ENCODE results near the gene KL. TPM values are rescaled to one million over a fixed set of nuclear protein-coding genes. Genes with fewer than 3 reads are reported as not detected.

KL gene
- total RNA-seq, 4 donors from 2014 or later: 0.60 to 3.4 (median 1.2) TPM

DNA sequence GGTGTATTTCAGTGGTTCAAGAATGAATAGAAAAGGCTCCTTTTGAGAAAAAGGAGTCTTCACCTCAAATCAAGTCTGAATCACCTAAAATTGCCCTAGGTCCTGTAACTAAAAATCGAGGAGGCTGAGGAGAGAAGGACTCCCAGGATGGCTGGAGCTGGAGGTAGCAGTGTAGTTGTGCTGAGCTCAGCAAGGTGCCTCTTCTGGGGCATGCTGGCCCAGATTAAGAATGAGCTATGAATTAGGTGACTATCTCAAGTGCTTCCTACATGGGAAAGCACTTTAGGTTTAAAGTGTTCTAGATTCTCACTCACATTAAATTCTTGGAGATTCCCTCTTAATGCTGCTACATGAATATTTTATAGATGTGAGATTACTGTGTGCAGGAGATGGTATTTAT lies 28.8 kb upstream of the KL start:
- intact Hi-C loops (cut with DNase I; ENCODE audit: low total_unique reads): no loop called here
- in situ Hi-C loops (cut with MboI; ENCODE audit: low pct_ligation_motif_present in 1 of 4, low pct_unique_long_range_greater_than_20kb in 1 of 4, low sequenced_read_pairs in 3 of 4): no loop called here
- no peak overlapping the region for H3K27ac ChIP-seq
- no peaks in the 10 kb centered on the region for H3K27me3 ChIP-seq
- H3K4me3 ChIP-seq: no peak overlapping the region
- no peak for TF ChIP-seq POLR2A (IDR thresholded peaks at IDR 0.05)
- no peak for TF ChIP-seq POLR2AphosphoS5 (IDR thresholded peaks at IDR 0.05)
- TF ChIP-seq, protein P1, sequence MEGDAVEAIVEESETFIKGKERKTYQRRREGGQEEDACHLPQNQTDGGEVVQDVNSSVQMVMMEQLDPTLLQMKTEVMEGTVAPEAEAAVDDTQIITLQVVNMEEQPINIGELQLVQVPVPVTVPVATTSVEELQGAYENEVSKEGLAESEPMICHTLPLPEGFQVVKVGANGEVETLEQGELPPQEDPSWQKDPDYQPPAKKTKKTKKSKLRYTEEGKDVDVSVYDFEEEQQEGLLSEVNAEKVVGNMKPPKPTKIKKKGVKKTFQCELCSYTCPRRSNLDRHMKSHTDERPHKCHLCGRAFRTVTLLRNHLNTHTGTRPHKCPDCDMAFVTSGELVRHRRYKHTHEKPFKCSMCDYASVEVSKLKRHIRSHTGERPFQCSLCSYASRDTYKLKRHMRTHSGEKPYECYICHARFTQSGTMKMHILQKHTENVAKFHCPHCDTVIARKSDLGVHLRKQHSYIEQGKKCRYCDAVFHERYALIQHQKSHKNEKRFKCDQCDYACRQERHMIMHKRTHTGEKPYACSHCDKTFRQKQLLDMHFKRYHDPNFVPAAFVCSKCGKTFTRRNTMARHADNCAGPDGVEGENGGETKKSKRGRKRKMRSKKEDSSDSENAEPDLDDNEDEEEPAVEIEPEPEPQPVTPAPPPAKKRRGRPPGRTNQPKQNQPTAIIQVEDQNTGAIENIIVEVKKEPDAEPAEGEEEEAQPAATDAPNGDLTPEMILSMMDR (IDR thresholded peaks at IDR 0.05): no peak
- TF ChIP-seq EP300 (IDR thresholded peaks at IDR 0.05; ENCODE audit: low read depth): no peak
- no peak for DNase-seq
- H3K9me3 ChIP-seq: no peaks in the 10 kb centered on the region
- no peaks in the 10 kb centered on the region for H3K36me3 ChIP-seq
- WGBS, 2 donors (ENCODE audit: low coverage in 1 of 2): 57 to 65% methylated on average over 1 of the region's 1 CpG
- peaks cover 0 to 6% (median 0%) of the 10 kb centered on the region in 4 donors for H3K4me1 ChIP-seq

DNA sequence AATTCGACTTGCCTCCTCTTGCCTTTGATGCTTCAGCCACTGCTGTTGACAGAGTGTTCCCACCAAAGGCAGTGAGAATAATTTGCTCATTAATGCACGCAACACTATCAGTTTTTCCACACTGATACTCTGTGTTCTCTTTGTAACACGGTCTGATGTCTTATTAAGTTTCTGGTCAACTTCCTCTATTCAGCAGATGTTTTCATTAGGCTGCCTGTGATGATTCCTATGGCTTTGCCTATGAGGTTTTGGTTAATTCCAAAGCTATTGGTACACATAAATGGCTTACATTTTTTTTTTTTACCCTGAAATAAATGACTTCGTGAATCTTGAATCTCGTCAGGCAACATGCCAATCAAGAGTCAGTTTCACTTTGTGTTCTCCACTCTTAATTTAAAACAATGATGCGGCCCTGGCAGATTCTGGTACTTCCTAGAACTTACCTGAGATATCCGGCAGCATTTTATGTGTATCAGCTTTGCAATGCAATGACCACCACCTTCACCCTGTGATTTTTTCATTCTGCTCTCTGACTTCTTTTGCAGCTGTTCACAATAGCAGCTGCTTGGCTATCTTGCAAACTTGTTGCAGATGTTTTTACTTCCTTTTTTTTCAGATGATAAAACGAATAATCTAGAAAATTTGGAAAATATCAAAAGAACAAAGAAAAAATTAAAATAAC lies 27.5 kb upstream of the KL start:
- DNase-seq: no peak

DNA sequence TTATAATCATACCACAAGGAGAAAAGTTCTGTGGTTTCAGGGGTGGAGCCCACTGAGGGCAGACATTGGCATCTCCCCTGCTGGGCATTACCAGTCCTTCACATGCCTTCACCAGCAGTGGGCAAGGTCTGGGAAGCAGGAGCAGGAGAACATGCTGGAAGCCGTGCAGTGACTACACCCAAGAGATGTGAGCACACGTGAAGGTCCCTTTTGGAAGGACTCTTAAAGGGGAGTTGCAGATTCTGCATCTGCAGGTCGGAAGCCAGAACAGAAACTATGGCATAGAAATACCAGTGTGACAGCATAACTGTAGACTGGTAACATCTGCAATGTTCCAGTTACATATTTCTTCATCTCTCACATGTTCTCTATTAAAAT lies 26.9 kb upstream of the KL start:
- H3K36me3 ChIP-seq: no peaks in the 10 kb centered on the region
- no peak overlapping the region for H3K27ac ChIP-seq
- H3K9me3 ChIP-seq: no peaks in the 10 kb centered on the region
- in situ Hi-C loops (cut with MboI; ENCODE audit: low pct_ligation_motif_present in 1 of 4, low pct_unique_long_range_greater_than_20kb in 1 of 4, low sequenced_read_pairs in 3 of 4): no loop called here
- DNase-seq: no peak
- peaks cover 0 to 6% (median 0%) of the 10 kb centered on the region in 4 donors for H3K4me1 ChIP-seq
- WGBS, 2 donors (ENCODE audit: low coverage in 1 of 2): 39 to 63% methylated on average over 3 of the region's 3 CpGs
- no peak overlapping the region for H3K4me3 ChIP-seq
- intact Hi-C loops (cut with DNase I; ENCODE audit: low total_unique reads): no loop called here
- H3K27me3 ChIP-seq: no peaks in the 10 kb centered on the region
- TF ChIP-seq POLR2A (IDR thresholded peaks at IDR 0.05): no peak

More for the DNA sequence above, 27.5 kb upstream of the KL start:
- H3K27me3 ChIP-seq: no peaks in the 10 kb centered on the region
- intact Hi-C loops (cut with DNase I; ENCODE audit: low total_unique reads) (no loop called here), in situ Hi-C loops (cut with MboI; ENCODE audit: low pct_ligation_motif_present in 1 of 4, low pct_unique_long_range_greater_than_20kb in 1 of 4, low sequenced_read_pairs in 3 of 4) (no loop called here)
- no peak overlapping the region for H3K4me3 ChIP-seq
- H3K4me1 ChIP-seq: peaks cover 0 to 6% (median 0%) of the 10 kb centered on the region in 4 donors
- TF ChIP-seq, protein P1 (IDR thresholded peaks at IDR 0.05): no peak
- no peaks in the 10 kb centered on the region for H3K36me3 ChIP-seq
- H3K27ac ChIP-seq: no peak overlapping the region
- H3K9me3 ChIP-seq: no peaks in the 10 kb centered on the region
- WGBS, 2 donors (ENCODE audit: low coverage in 1 of 2): 49 to 59% methylated on average over 5 to 8 of the region's 8 CpGs

DNA sequence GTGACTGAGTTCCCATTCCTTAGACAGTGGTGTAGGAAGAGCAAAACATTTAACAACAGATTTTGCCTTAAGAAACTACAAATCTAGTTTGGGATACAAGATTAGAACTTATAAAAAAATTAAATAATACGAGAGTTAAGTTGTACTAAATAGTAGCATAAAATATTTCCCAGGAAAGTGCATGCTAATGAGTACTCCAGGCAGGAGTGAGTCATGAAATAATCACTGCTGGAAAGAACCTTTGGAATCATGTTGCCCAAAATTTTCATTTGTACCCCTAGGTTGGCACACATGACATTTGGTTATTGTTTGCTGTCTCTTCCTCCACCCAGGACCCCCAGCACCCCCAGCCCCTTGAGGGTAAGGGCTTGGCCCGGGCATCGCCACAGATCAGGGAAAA lies 26.3 kb upstream of the KL start:
- Histone ChIP-seq H3K9me3 (no peaks in the 10 kb centered on the region), H3K4me3 (no peak overlapping the region), H3K36me3 (no peaks in the 10 kb centered on the region), H3K27ac (no peak overlapping the region), H3K4me1 (peaks cover 0 to 6% (median 0%) of the 10 kb centered on the region in 4 donors), H3K27me3 (no peaks in the 10 kb centered on the region)
- TF ChIP-seq, protein P1 (IDR thresholded peaks at IDR 0.05): no peak
- TF ChIP-seq POLR2AphosphoS5 (IDR thresholded peaks at IDR 0.05): no peak
- no peak for TF ChIP-seq EP300 (IDR thresholded peaks at IDR 0.05; ENCODE audit: low read depth)
- TF ChIP-seq POLR2A (IDR thresholded peaks at IDR 0.05): no peak
- no peak for DNase-seq
- intact Hi-C loops (cut with DNase I; ENCODE audit: low total_unique reads) (no loop called here), in situ Hi-C loops (cut with MboI; ENCODE audit: low pct_ligation_motif_present in 1 of 4, low pct_unique_long_range_greater_than_20kb in 1 of 4, low sequenced_read_pairs in 3 of 4) (no loop called here)
- WGBS, 2 donors (ENCODE audit: low coverage in 1 of 2): 69 to 88% methylated on average over 3 of the region's 3 CpGs

DNA sequence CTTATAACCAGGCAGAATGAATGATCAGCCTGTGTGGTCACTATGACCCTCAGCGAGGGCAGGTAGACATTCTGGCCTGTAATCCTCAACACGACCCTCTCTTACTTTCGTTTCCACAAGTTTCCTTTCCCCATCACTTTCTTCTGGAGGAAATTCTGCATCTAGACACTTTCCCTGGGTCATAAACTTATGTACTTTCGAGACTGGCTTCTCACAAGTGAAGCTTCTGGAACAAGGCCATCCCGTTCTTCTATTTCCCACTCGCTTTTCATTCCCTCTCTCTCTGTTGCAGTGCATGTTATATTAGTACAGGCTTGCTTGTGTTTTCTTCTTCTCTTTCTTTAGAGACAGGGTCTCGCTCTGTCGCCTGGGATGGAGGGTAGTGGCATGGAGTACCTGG lies 23.1 kb upstream of the KL start:
- Histone ChIP-seq H3K4me3 (no peak overlapping the region), H3K4me1 (peaks cover 0 to 6% (median 0%) of the 10 kb centered on the region in 4 donors), H3K27me3 (no peaks in the 10 kb centered on the region), H3K9me3 (no peaks in the 10 kb centered on the region), H3K36me3 (no peaks in the 10 kb centered on the region), H3K27ac (no peak overlapping the region)
- DNase-seq: no peak
- 66 to 95% methylated on average over 6 to 8 of the region's 8 CpGs for WGBS, 2 donors (ENCODE audit: low coverage in 1 of 2)
- intact Hi-C loops (cut with DNase I; ENCODE audit: low total_unique reads): no loop called here
- in situ Hi-C loops (cut with MboI; ENCODE audit: low pct_ligation_motif_present in 1 of 4, low pct_unique_long_range_greater_than_20kb in 1 of 4, low sequenced_read_pairs in 3 of 4): no loop called here
- no peak for TF ChIP-seq POLR2AphosphoS5 (IDR thresholded peaks at IDR 0.05)
- TF ChIP-seq POLR2A (IDR thresholded peaks at IDR 0.05): no peak
- TF ChIP-seq, protein P1 (IDR thresholded peaks at IDR 0.05): no peak

Measured in transverse colon (tissue), 4 donors.